ENCODE results near the gene PTPRG.

Gene PTPRG

DNA sequence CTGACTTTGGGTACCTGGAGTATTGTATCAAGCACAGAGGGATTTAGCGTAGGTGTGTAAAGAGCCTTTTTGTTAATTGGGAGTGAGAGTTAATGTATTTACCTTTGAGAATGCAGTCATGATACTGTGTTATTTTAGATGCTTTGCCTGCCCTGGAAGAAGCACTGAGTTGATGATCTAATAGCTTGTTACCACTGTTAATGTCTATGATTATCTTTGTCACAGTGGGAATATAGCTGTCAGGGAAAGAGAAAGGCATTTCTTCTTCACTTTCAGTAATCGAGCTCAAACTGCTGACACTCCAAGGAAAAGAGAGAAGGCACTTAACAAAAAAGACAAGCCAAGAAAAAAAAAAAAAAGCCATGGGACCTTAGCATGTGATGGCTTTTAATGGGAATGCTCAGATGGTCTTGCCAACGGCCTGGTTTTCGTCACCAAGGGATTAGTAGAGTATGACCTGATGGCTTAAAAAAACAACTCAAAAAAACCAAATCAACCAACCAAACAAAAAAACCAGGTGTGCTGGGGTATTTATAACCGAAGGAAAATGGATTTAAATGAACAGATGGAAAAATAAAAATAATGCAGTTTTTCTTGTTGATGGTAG is 387.4 kb downstream of the PTPRG start:
- TF ChIP-seq, protein P1, sequence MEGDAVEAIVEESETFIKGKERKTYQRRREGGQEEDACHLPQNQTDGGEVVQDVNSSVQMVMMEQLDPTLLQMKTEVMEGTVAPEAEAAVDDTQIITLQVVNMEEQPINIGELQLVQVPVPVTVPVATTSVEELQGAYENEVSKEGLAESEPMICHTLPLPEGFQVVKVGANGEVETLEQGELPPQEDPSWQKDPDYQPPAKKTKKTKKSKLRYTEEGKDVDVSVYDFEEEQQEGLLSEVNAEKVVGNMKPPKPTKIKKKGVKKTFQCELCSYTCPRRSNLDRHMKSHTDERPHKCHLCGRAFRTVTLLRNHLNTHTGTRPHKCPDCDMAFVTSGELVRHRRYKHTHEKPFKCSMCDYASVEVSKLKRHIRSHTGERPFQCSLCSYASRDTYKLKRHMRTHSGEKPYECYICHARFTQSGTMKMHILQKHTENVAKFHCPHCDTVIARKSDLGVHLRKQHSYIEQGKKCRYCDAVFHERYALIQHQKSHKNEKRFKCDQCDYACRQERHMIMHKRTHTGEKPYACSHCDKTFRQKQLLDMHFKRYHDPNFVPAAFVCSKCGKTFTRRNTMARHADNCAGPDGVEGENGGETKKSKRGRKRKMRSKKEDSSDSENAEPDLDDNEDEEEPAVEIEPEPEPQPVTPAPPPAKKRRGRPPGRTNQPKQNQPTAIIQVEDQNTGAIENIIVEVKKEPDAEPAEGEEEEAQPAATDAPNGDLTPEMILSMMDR (conservative IDR thresholded peaks at IDR 0.05; ENCODE audit: low read depth, low read length) = no peak
- no peaks in the 10 kb centered on the region for H4K20me1 ChIP-seq (ENCODE audit: insufficient read depth)
- no peaks in the 10 kb centered on the region for H3K79me2 ChIP-seq (ENCODE audit: insufficient read depth, low read depth)
- no peaks in the 10 kb centered on the region for H3K27me3 ChIP-seq (ENCODE audit: insufficient read depth, low read depth)
- H3K9ac ChIP-seq = no peak overlapping the region
- no peak overlapping the region for H2AFZ ChIP-seq (ENCODE audit: low read depth)
- no peak overlapping the region for H3K4me2 ChIP-seq
- no peak overlapping the region for H3K4me3 ChIP-seq (IDR thresholded peaks at IDR 0.05; ENCODE audit: insufficient read depth, low read depth, low read length)
- H3K4me1 ChIP-seq (ENCODE audit: low read depth, poor library complexity, severe bottlenecking) = no peaks in the 10 kb centered on the region
- no peak overlapping the region for H3K27ac ChIP-seq
- no peaks in the 10 kb centered on the region for H3K36me3 ChIP-seq (ENCODE audit: insufficient read depth)

DNA sequence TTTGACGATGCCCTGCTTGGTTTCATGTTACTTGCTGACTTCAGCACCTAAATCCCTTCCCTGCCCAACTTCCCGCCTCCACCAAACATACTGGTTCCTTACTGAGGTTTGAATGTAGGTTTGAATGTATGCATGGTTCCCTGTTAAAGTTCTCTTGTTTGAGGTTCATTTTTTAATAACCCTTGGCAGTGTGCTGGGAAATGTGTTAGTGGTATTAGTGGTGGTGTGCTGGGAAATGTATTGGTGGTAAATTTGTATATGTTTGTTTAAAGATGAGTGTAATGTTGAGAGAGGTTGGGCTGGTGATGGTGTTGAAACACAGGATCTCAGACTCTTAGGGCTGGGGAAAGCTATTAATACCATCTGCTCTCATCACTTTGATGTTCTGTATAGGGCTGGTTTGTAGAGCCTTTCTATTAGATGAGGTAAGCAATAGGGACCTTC is 392.7 kb downstream of the PTPRG start:
- Histone ChIP-seq H2AFZ (ENCODE audit: low read depth) (no peak overlapping the region), H3K4me1 (ENCODE audit: low read depth, poor library complexity, severe bottlenecking) (no peaks in the 10 kb centered on the region), H3K27me3 (ENCODE audit: insufficient read depth, low read depth) (no peaks in the 10 kb centered on the region), H3K4me3 (IDR thresholded peaks at IDR 0.05; ENCODE audit: insufficient read depth, low read depth, low read length) (no peak overlapping the region), H3K79me2 (ENCODE audit: insufficient read depth, low read depth) (no peaks in the 10 kb centered on the region), H3K9ac (no peak overlapping the region), H4K20me1 (ENCODE audit: insufficient read depth) (no peaks in the 10 kb centered on the region), H3K36me3 (ENCODE audit: insufficient read depth) (no peaks in the 10 kb centered on the region), H3K27ac (no peak overlapping the region), H3K4me2 (no peak overlapping the region)
- TF ChIP-seq, protein P1 (conservative IDR thresholded peaks at IDR 0.05; ENCODE audit: low read depth, low read length) = no peak

DNA sequence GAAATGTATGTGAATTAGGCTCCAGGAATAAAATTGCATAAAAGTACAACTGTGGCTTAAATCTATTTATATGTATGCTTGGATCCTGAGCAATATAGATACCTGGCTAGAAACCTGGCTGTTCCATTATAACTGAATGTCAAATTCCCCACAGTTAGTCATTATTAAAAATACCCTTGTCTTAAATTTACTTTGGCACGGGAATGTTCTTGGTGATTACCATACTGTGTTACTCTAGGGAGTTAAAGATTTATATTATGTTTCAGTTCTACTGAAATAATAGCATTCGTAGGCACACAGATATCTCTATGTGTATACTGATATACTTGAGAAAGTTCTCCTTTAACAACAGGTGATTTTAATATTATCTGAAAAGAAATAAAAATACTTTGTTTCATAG is 394.1 kb downstream of the PTPRG start:
- Histone ChIP-seq H3K79me2 (ENCODE audit: insufficient read depth, low read depth) (no peaks in the 10 kb centered on the region), H3K4me3 (IDR thresholded peaks at IDR 0.05; ENCODE audit: insufficient read depth, low read depth, low read length) (no peak overlapping the region), H3K4me2 (no peak overlapping the region), H3K27me3 (ENCODE audit: insufficient read depth, low read depth) (no peaks in the 10 kb centered on the region), H2AFZ (ENCODE audit: low read depth) (no peak overlapping the region), H3K27ac (no peak overlapping the region), H3K4me1 (ENCODE audit: low read depth, poor library complexity, severe bottlenecking) (no peaks in the 10 kb centered on the region), H3K9ac (no peak overlapping the region), H3K36me3 (ENCODE audit: insufficient read depth) (no peaks in the 10 kb centered on the region), H4K20me1 (ENCODE audit: insufficient read depth) (no peaks in the 10 kb centered on the region)
- TF ChIP-seq, protein P1 (conservative IDR thresholded peaks at IDR 0.05; ENCODE audit: low read depth, low read length) = no peak

DNA sequence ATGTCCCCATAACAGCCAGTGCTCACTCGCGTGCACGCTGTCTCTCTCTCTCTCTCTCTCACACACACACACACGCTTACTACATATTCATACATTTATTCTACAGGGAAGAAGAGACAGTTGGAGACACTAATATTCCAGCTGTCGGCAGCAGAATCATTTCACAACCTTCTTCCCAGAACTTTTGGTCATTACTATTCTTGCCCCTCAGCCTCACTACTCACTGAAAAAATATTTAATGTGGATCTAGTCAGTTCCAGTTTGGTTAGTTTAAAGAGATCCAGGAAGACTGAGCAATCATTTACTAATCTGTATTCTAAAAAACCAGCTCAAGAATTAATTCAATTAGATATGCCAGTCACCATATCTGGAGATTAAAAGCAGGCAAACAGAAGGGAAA is 394.9 kb downstream of the PTPRG start:
- H3K4me3 ChIP-seq (IDR thresholded peaks at IDR 0.05; ENCODE audit: insufficient read depth, low read depth, low read length) = no peak overlapping the region
- H2AFZ ChIP-seq (ENCODE audit: low read depth) = no peak overlapping the region
- no peak overlapping the region for H3K4me2 ChIP-seq
- H3K27me3 ChIP-seq (ENCODE audit: insufficient read depth, low read depth) = no peaks in the 10 kb centered on the region
- H3K36me3 ChIP-seq (ENCODE audit: insufficient read depth) = no peaks in the 10 kb centered on the region
- no peaks in the 10 kb centered on the region for H3K4me1 ChIP-seq (ENCODE audit: low read depth, poor library complexity, severe bottlenecking)
- H3K27ac ChIP-seq = no peak overlapping the region
- H3K79me2 ChIP-seq (ENCODE audit: insufficient read depth, low read depth) = no peaks in the 10 kb centered on the region
- H3K9ac ChIP-seq = no peak overlapping the region
- H4K20me1 ChIP-seq (ENCODE audit: insufficient read depth) = no peaks in the 10 kb centered on the region
- TF ChIP-seq, protein P1 (conservative IDR thresholded peaks at IDR 0.05; ENCODE audit: low read depth, low read length) = no peak
